ENCODE results near the gene RGS10. TPM values are rescaled to one million over a fixed set of nuclear protein-coding genes. Genes with fewer than 3 reads are reported as not detected.
A peak's percentile ranks its signal among the peaks of the same experiment; 100 is the strongest.

Gene RGS10
- total RNA-seq, 1 experiment from 2014 or later = 10.6 TPM

- Histone ChIP-seq H4K5ac (ENCODE audit: insufficient read length, low read depth, low read length) (no peak overlapping the region), H4K91ac (ENCODE audit: insufficient read length, low read depth, low read length) (no peak overlapping the region), H3K27me3 (ENCODE audit: insufficient read depth, low read length) (peaks cover 23% of the 10 kb centered on the region; the same call in 1 of the 2 replicates), H2AK5ac (ENCODE audit: insufficient read length, low read length) (no peak overlapping the region), H3K4me2 (ENCODE audit: insufficient read depth, insufficient read length, low read length) (peak overlapping the region; percentile 47), H3T11ph (ENCODE audit: low read length) (no peak overlapping the region), H3K23me2 (ENCODE audit: insufficient read length, low read depth, low read length, poor library complexity, severe bottlenecking) (peaks cover 20% of the 10 kb centered on the region), H4K20me1 (ENCODE audit: control insufficient read depth, insufficient read depth, insufficient read length) (no peaks in the 10 kb centered on the region), H3K56ac (ENCODE audit: insufficient read length, low read depth, low read length) (no peak overlapping the region), H3K27ac (ENCODE audit: insufficient read length, low read depth, low read length) (no peak overlapping the region), H4K8ac (replicated peaks; ENCODE audit: insufficient read length, low read depth, low read length) (no peak overlapping the region), H2BK120ac (ENCODE audit: low read depth, low read length, poor library complexity, severe bottlenecking) (no peak overlapping the region), H3K79me1 (ENCODE audit: insufficient read depth, low read depth, low read length, poor library complexity, severe bottlenecking) (no peaks in the 10 kb centered on the region), H2BK20ac (ENCODE audit: low read depth, low read length, poor library complexity, severe bottlenecking) (no peak overlapping the region), H2BK15ac (ENCODE audit: low read depth, low read length) (no peak overlapping the region), H3K4ac (ENCODE audit: low read depth, low read length) (no peak overlapping the region), H3K14ac (ENCODE audit: insufficient read depth, low read length) (no peak overlapping the region), H3K79me2 (ENCODE audit: insufficient read depth, low read length) (no peaks in the 10 kb centered on the region), H2BK5ac (ENCODE audit: insufficient read length, low read length) (no peak overlapping the region), H3K23ac (ENCODE audit: insufficient read length, low read depth, low read length) (no peak overlapping the region), H3K4me1 (ENCODE audit: insufficient read depth, low read length) (peaks cover 3% of the 10 kb centered on the region; the same call in 1 of the 2 replicates), H3K9me3 (ENCODE audit: control insufficient read depth, low read depth, low read length) (no peaks in the 10 kb centered on the region), H3K9ac (ENCODE audit: extremely low read depth, insufficient read length, low read length) (peak overlapping the region; percentile 35), H2AFZ (ENCODE audit: low read length) (no peak overlapping the region), H3K18ac (ENCODE audit: insufficient read length, low read depth, low read length) (no peak overlapping the region), H2BK12ac (ENCODE audit: insufficient read length, low read depth, low read length) (no peak overlapping the region)
- H3K9me3 Mint-ChIP-seq = no peaks in the 10 kb centered on the region; a peak in 2 of 5 replicates
- H3K4me1 Mint-ChIP-seq = peaks cover 12 to 27% of the 10 kb centered on the region in 2 experiments
- no peak for TF ChIP-seq CTCF (conservative IDR thresholded peaks at IDR 0.05)
- peak overlapping the region in 1 of 3 experiments; percentile 12; a peak in 1 of 7 replicates for H3K27ac Mint-ChIP-seq
- no peaks in the 10 kb centered on the region; a peak in 1 of 7 replicates for H3K36me3 Mint-ChIP-seq (ENCODE audit: insufficient read depth in 1 of 3, low read depth in 3 of 3)
- H3K4me3 Mint-ChIP-seq = peak overlapping the region; percentile 67 to 89
- no CpG with 5 or more reads among the region's 19 CpGs for WGBS (ENCODE audit: extremely low coverage, insufficient read length, low lambda C conversion rate)
- H3K27me3 Mint-ChIP-seq (ENCODE audit: low read depth) = peaks cover 76% of the 10 kb centered on the region
- no peak for DNase-seq
These were observed 1.5 kb upstream of the RGS10 start for GRCh38 chr10:119543814-119544642.
